HG03139 (cell line): ENCODE data around the gene BCOR.

Experiments
- ATAC-seq: cut with Tn5 transposase; IDR thresholded peaks from one replicate; pipeline ENCODE4 v1.9.1; 2021; ENCODE audit not compliant: unreplicated experiment

The BCOR gene

DNA sequence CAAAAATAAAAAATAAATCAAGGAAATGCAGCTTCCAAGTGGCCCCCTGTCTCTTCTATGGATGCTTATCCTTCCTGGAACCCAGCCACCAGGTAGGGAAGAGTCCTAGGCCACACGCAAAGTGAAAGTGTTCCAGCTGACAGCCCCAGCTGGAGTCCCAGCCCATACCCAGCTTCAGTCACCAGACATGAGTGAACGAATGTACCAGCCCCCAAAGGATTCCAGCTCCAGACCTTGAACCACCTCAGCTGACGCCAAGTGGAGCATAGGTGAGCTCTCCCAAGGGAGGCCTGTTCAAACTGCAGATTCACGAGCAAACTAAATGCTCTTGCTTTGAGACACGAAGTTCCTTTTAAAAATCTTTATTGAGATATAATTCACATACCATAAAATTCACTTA is 62.0 kb downstream of the BCOR start:
- no peak for ATAC-seq

GRCh38 chrX:40031911-40032310 is 65.8 kb downstream of the BCOR start:
- ATAC-seq, result no peak

GRCh38 chrX:40030205-40030604 is 67.6 kb downstream of the BCOR start:
- ATAC-seq, result no peak

GRCh38 chrX:40022421-40022820 is 75.3 kb downstream of the BCOR start:
- ATAC-seq, result no peak

DNA sequence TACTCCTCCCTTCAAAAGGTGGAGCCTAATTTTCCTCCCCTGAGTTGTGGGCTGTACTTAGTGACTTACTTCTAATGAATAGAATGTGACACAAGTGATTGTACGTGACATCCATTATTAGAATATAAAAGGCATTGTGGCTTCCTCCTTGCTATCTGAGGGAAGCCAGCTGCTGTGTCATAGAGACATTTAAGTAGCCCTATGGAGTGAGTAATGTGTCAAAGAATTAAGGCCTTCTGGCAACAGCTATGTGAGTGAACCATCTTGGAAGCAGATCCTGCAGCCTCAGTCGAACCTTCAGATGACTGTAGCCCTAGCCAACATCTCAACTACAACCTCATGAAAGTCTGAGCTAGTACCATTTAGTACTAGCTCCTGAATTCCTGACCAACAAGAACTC is 76.1 kb downstream of the BCOR start:
- ATAC-seq, result no peak

DNA sequence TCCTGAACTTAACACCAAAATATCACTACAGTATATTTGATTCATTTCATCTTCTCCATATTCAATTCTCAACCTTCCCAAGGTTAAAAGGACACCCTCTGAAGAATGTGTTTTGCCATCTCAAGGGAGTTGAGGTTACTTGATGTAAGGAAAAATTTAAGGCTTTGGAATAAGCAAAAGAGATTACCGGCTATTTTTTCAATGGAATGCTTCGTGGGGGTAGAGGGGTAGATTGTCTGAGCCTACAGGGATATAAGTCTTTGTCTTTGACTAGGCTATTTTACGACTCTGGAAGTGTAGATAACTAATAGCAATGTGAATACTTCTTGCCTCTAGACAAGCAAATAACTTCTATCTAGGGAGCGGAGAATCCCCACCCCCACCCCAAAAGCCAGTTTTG is 78.2 kb downstream of the BCOR start:
- ATAC-seq, result no peak

DNA sequence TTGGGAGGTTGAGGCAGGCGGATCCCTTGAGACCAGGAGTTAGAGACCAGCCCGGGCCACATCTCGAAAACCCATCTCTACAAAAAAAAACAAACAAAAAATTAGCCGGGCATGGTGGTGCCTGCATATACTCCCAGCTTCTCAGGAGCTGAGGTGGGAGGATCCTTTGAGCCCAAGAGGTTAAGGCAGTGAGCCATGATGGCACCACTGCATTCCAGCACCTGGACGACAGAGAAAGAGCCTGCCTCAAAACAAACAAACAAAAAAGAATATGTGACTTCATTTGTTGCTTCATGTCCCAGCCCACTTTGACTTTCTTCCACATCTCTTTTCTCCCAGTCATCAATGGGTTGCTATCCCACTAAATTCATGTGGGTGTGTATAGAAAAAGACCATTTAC is 79.7 kb downstream of the BCOR start:
- no peak for ATAC-seq

- ATAC-seq, result no peak
Measured at GRCh38 chrX:40016749-40017148, 81.0 kb downstream of the BCOR start.

DNA sequence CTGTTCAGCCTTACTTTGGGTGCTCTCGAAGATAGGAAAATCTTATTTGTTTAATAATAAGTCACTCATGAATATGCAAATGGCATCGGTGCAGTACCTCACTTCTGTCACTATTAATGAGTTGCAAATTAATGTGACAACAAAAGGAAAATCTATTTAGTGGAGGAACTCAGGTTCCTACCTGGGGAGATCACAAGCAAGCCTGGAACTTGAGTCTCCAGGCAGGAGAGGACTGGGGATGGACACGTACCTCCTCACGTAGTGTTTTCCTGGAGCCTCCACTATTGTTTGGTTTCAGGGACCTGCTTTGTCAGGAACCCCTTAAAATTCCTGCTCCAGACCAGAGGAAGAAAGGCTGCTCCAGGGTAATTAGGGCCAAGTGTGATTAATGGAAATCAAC is 82.1 kb downstream of the BCOR start:
- ATAC-seq, result no peak

DNA sequence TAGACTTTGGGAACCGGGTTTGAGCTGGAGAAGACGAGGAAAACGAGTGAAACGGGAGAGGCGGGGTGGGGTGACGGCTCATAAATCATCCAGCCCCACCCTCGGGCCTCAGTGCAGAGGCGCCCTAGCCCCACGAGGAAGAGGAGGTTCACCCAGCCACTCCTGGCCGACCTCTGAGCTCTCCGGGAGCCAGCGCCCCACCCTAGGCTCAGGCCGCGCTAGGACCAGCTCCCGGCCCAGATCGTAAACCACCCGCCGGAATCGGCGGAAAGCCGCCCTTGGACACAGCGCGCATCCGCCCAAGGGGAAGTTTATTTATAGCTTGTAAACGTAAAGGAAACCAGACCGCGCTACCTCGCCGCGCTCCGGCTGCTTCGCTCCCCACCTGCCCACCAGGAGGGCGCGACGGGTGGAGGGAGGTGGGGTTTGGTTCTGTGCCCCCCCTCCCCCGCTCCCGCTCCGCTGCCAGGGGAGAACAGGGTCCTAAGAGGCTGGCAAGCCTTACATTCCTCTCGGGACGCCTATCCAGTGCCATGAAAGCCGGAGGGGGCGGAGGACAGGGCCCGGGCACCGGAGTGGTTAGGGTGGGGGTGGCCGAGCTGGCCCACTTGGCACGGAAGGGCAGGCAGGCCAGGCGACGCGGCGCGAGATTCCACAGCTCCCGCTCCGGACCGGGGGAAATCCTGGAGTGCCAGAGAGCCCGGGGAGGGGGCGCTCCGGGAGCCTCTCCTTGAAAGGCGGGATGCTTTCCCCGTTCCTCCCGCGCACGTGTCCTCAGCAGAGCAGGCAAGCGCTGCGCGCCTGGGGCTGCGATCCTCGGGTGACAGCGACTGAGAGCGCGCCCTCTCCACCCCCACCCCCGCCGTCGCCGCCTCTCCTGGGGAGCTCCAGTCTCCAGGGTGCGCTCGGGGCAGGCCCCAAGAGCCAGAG is 84.2 kb downstream of the BCOR start:
- no peak for ATAC-seq

DNA sequence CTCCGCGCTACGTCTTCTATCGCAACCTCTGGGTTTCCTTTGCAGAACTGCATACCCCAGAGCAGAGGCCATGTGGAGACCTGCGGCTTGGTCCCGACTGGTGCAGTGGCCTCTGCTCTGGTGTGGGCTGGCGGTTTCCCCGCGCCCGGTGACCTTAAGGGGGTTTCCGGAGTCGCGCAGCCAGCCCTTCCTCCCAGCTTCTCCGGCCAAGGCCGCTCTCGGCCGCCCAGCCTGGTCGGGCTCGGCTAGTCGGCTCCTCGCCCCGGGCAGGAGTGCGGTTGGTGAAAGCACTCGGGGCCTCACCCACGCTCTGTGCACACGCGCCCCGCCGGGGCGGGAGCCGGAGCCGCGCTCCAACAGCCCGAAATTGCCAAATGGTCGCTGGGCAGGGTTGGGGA is 84.9 kb downstream of the BCOR start:
- no peak for ATAC-seq

DNA sequence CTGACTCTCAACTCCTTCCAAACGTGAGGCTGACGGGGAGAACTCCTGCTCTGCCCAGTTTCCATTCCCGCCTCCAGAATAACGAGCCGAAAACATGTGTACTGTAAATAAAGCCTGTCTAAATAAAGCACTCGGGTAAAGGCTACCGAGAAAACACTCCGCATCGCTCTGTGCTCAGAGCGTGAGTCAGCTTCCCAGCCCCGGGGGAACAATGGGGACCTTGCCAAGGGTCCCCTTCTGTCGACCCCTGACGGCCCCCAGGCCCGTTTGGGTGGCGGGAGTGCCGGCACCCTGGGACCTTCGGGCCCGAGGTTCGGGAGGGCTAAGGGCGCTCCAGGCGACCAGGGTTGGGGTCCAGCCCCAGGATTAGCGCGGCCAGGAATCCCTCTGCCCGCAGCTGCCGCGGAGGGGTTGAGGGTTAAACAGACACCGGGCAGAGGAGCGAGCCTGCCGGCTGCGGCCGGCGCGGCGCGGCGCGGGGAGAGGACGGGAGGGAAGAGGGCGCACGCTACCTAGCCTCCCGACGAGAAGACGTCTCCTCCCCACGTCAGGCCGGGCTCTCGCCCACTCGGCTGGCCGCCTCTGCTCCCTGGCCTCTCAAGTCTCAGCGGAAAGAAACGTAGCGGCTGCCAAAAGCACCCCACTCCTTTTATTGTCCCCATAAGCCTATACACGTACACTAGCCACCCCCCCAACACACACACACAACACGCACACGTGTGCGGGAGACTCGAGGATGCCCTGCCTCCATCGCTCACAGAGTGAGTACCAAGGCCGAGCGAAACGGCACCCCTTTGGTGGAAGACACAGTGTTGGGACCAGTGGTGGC is 85.5 kb downstream of the BCOR start:
- ATAC-seq, result no peak

GRCh38 chrX:40011322-40012038 is 86.3 kb downstream of the BCOR start:
- no peak for ATAC-seq

GRCh38 chrX:40010550-40011321 is 87.0 kb downstream of the BCOR start:
- ATAC-seq, result no peak

DNA sequence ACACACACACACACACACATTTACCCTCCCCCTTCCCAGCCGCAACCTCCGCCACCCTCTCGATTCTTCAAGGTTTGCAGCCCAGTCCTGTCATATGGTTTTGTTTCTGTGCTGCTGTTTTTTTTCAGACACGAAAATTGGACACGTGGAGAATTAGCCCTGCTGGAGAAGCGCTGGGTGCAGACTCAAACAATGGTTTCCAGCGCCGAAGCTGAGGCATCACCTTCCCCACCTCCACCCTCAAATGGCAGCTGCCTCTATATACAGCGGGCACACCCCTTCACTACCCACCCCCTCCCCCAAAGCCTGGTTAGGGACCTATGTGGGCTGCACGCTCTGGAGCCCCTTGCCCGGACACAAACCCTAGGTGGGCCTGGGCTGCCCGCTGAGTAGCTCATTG is 87.9 kb downstream of the BCOR start:
- ATAC-seq, result no peak

GRCh38 chrX:40009462-40009851 is 88.3 kb downstream of the BCOR start:
- no peak for ATAC-seq

- no peak for ATAC-seq
Measured at GRCh38 chrX:40008791-40009461, 88.8 kb downstream of the BCOR start.

DNA sequence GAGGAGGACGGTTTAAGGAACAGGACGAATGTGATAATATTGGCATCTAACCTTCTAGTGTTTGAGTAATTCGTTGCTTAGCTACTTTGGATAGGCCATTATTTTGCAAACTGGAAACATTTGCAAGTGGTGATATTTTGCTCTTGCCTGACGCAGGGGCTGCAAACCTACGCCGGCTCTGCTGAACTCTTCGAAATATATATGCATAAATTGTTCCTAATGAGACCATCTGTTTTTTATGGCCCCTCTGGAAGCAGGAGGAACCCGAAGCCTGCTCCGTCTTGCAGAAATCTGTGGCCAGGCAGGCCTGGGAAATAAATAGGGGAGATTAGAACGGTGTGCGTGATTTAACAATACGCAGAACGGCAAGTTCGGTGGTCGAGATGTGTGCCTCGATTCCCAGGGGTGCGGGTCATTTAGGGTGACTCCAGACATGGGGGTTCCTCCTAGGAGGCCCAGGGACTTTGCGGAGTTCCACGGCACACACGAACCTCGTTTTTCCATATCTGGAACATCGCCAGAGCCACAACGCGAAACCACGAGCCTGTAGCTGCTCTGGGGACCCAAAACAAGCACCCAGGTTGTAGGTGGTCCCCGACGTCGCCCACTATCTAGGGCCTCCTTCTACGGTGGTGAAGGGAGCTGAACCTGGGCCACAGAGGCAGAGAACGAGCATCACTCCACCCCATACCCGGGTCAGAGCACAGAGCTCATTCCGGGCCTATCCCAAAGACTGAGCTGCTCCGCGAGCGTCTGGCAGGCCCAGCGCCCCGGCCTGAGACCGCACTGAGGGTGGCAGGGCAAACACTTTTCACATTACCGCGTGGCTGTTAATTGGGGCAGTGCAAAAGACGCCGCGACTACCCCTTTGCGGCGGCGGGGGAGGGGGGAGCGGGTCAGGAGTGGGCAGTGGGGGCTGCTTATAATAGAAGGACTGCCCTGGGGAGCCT is 89.7 kb downstream of the BCOR start:
- no peak for ATAC-seq

DNA sequence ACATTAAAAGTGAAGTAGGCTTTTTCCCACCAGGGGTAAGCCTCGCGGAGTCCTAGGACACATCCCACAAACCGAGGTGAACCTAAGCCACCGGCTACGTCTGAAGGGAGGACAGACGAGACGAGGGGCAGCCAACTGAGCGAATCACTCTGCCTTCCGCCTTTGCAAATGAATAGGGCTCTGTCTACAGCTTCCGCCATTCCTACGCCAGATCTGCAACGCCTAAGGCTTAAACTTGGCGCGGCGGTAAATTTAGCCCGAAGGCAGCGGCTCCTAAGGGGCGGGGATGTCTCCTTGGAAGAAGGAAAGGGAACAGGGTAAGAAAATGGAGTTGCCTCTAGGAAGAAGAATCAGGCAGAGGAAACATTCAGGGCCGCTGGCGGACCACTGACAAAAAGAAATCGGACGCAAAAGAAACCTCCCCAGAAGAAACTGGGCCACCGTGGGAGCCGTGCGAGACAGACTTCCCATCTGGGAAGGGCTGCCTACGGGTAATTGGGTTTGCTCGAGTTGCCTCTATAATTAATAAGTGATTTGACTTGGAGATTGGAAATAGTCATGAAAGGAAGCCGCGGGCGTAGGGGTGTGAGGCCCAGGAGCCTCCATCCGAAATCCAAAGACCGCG is 90.5 kb downstream of the BCOR start:
- ATAC-seq, result no peak
